Small intestine (tissue), 7 donors: ENCODE results near the gene BMPR1B. TPM values are rescaled to one million over a fixed set of nuclear protein-coding genes. Genes with fewer than 3 reads are reported as not detected.

Experiments
- DNase-seq, 2 donors: peaks; one replicate each; pipeline versions ENCODE4 v3.0.0 to v3.0.0-alpha.2; 2013
- FAIRE-seq: peaks from 2 replicates; lab custom pipeline; 2012; peaks lifted over from hg19 to GRCh38; lab: Jason Lieb, UNC
- H3K27ac ChIP-seq, 3 donors: one replicate each; pipeline ENCODE4 v1.5.1; 2013; ENCODE audit warnings: low read length in 2 of 3, mild to moderate bottlenecking in 2 of 3, control low read depth in 1 of 3, inconsistent platforms in 1 of 3, low read depth in 1 of 3, moderate library complexity in 1 of 3
- H3K27me3 ChIP-seq, 3 donors: one replicate each; pipeline ENCODE4 v1.6.1; 2013; ENCODE audit warnings: low read length in 3 of 3, inconsistent platforms in 1 of 3; ENCODE audit not compliant: control insufficient read depth in 3 of 3, insufficient read depth in 3 of 3
- H3K36me3 ChIP-seq, 3 donors: one replicate each; pipeline ENCODE4 v1.6.1; 2013; ENCODE audit warnings: low read length in 3 of 3, inconsistent platforms in 1 of 3, low read depth in 1 of 3, mild to moderate bottlenecking in 1 of 3, moderate library complexity in 1 of 3; ENCODE audit not compliant: control insufficient read depth in 3 of 3, insufficient read depth in 2 of 3
- H3K4me1 ChIP-seq, 3 donors: one replicate each; pipeline ENCODE4 v1.6.1; 2013; ENCODE audit warnings: low read length in 2 of 3, inconsistent platforms in 1 of 3, low read depth in 1 of 3, mild to moderate bottlenecking in 1 of 3, moderate library complexity in 1 of 3; ENCODE audit not compliant: control insufficient read depth in 3 of 3, insufficient read depth in 2 of 3
- H3K4me3 ChIP-seq, 3 donors: one replicate each; pipeline ENCODE4 v1.5.1; 2013; ENCODE audit warnings: low read length in 3 of 3, control low read depth in 1 of 3, inconsistent platforms in 1 of 3, low read depth in 1 of 3, mild to moderate bottlenecking in 1 of 3, moderate library complexity in 1 of 3
- H3K9me3 ChIP-seq, 2 donors: one replicate each; pipeline ENCODE4 v1.6.1; 2013; ENCODE audit warnings: low read depth in 1 of 2, low read length in 1 of 2; ENCODE audit not compliant: control insufficient read depth in 2 of 2, insufficient read depth in 1 of 2
- WGBS, 3 donors: extraction: QIAGEN DNeasy Blood & Tissue Kit; methylation state at CpG; one replicate each; pipeline ENCODE4 v1.1.7; 2013; 5-methylcytosine and 5-hydroxymethylcytosine counted together
- polyA plus RNA-seq, 4 donors: library from polyadenylated mRNA; stranded (reverse) in 3 of 4; unstranded in 1 of 4; fragments of 200-250 nt in 3 of 4; fragments of 120-200 nt in 1 of 4; gene quantifications; one replicate each; pipeline versions ENCODE4 v1.2.1 to v1.2.3, GENCODE V29; 2013
- donor health status: healthy with polysubstance abuse.
- donor health status: control.
- donor health status: control.
- donor health status: Bipolar disorder and iron deficiency.
- donor health status: healthy.

Gene BMPR1B
- polyA plus RNA-seq, 4 donors: 0.07 to 0.10 TPM; not detected in 2

DNA sequence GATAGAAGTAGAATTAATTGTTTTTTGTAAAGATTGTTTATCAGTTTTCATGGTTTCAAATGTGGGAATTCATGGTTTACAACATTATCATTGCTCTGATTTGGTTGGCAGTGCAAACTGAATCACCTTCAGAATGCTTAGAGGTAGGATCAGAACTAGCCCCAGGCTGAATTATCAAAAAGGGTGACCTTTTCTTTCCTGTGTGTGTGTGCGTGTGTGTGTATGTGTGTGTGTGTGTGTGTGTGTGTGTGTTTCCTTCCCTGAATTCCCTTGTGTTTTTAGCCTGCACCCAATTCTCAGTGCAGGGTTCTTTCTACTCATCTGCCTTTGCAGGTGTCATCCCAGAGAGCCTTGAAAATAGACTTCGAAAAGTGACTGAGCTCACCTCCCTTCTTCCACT is 125.0 kb downstream of the BMPR1B start:
- H3K36me3 ChIP-seq: no peaks in the 10 kb centered on the region
- no peaks in the 10 kb centered on the region for H3K4me1 ChIP-seq
- no peak overlapping the region for H3K27ac ChIP-seq
- no peak overlapping the region for H3K4me3 ChIP-seq
- 63 to 83% (median 69%) methylated on average over 2 of the region's 2 CpGs for WGBS, 3 donors
- FAIRE-seq (no peak), DNase-seq (no peak)
- no peaks in the 10 kb centered on the region for H3K9me3 ChIP-seq
- H3K27me3 ChIP-seq: no peaks in the 10 kb centered on the region

DNA sequence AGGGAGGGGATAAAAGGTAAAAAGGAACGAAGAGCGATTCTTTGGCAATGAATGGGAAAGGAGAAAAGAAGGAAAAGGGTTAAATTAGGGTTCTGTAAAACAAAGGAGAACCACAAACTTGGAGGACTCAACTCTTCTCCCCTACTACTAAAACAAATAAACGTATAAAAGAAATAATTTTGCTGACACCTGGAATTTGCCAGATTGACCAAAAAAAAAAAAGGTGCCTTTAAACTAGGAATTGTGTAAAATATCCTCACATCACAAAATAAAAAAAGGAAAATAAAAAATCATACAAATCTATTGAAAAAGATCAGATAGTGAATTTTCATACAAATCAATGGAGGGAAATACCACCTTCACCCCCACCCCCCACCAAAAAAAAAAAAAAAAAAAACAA is 129.3 kb downstream of the BMPR1B start:
- H3K27ac ChIP-seq: no peak overlapping the region
- no peaks in the 10 kb centered on the region for H3K27me3 ChIP-seq
- no peaks in the 10 kb centered on the region for H3K9me3 ChIP-seq
- WGBS, 3 donors: 84 to 88% (median 88%) methylated on average over 3 of the region's 3 CpGs
- H3K4me3 ChIP-seq: no peak overlapping the region
- no peaks in the 10 kb centered on the region for H3K36me3 ChIP-seq
- no peaks in the 10 kb centered on the region for H3K4me1 ChIP-seq
- DNase-seq: no peak
- no peak for FAIRE-seq

DNA sequence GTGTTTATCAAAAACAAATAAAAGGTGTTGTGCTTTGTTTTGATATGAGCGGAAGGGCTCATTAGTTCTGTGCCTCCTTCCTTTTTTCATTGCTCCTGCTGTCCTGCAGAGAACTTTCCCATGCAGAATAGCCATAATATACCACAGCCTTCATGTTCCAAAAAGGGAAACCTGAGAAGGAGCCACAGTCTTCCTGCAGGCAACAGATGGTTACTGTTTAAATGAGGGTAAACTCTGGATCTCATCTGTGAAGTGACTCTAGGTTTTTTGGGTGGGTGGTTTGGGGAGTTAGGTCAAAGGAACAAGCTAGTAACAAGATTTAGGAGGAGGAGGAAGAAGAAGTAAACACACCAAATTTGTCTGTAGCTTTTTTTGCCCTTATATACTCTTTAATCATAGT is 131.8 kb downstream of the BMPR1B start:
- FAIRE-seq (no peak), DNase-seq (no peak)
- Histone ChIP-seq H3K9me3 (no peaks in the 10 kb centered on the region), H3K4me1 (no peaks in the 10 kb centered on the region), H3K4me3 (no peak overlapping the region), H3K36me3 (no peaks in the 10 kb centered on the region), H3K27ac (no peak overlapping the region), H3K27me3 (no peaks in the 10 kb centered on the region)
- WGBS, 3 donors: 75 to 81% (median 78%) methylated on average over 1 of the region's 1 CpG

DNA sequence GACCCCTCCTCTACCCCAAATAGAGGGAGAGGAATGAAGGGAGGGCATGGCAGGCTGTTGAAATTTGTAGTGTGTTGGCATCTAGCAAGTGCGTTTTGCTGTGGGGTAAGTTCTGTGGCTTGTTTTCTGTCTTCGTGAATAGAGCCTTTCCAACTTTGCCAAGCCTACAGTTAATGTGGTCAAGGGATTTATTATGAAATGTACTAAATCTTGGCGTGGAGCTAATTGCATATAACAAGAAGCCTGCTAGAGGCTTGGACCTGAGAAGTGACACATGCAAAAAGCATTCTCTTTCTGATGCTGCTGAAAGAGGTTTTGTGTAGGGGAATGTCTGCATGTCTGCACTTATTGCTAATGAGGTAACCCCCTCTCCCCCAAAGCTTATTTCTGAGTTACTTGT is 132.2 kb downstream of the BMPR1B start:
- no peak overlapping the region for H3K4me3 ChIP-seq
- no peaks in the 10 kb centered on the region for H3K27me3 ChIP-seq
- no peaks in the 10 kb centered on the region for H3K9me3 ChIP-seq
- DNase-seq (no peak), FAIRE-seq (no peak)
- H3K27ac ChIP-seq: no peak overlapping the region
- WGBS, 3 donors: 64 to 78% (median 75%) methylated on average over 3 of the region's 3 CpGs
- H3K4me1 ChIP-seq: no peaks in the 10 kb centered on the region
- H3K36me3 ChIP-seq: no peaks in the 10 kb centered on the region

DNA sequence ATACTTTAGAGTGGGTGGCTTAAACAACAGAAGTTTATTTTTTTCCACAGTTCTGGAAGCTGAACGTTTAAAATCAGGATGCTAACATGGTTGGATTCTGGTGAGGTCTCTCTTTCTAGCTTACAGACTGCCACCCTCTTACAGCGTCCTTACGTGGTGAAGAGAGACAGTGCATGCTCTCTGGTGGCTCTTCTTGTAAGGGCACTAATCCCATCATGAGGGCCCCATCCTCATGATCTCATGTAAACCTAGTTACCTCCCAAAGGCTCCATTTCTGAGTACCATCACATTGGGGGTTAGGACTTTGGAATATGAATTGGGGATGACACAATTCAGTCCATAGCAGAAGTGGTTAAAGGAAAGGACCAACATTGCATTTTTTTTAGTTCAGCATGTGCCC is 132.8 kb downstream of the BMPR1B start:
- no peaks in the 10 kb centered on the region for H3K36me3 ChIP-seq
- H3K4me3 ChIP-seq: no peak overlapping the region
- DNase-seq (no peak), FAIRE-seq (no peak)
- WGBS, 3 donors: 89 to 90% (median 90%) methylated on average over 3 of the region's 3 CpGs
- no peak overlapping the region for H3K27ac ChIP-seq
- H3K9me3 ChIP-seq: no peaks in the 10 kb centered on the region
- H3K4me1 ChIP-seq: no peaks in the 10 kb centered on the region
- H3K27me3 ChIP-seq: no peaks in the 10 kb centered on the region

DNA sequence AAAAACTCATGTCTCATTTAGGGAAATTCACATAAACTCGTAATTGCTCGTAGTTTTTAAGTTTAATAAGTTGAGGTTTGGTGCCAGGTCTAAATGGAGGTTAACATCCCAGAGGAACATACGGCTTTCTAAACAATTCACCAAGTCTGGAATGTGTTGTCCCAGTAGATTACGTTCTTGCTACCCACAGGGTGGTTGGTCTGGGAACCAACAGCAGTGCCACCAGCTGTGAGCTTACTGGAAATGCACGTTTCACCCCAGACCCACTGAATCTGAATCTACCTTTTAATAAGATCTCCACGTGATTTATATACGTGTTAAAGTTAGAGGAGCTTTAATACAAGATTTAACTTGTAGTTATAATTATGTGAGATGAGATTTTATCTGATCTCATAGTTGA is 134.3 kb downstream of the BMPR1B start:
- no peaks in the 10 kb centered on the region for H3K9me3 ChIP-seq
- no peak for FAIRE-seq
- H3K4me1 ChIP-seq: no peaks in the 10 kb centered on the region
- H3K27me3 ChIP-seq: no peaks in the 10 kb centered on the region
- DNase-seq: no peak
- H3K36me3 ChIP-seq: no peaks in the 10 kb centered on the region
- WGBS, 3 donors: 64 to 73% (median 69%) methylated on average over 7 of the region's 7 CpGs
- H3K27ac ChIP-seq: no peak overlapping the region
- H3K4me3 ChIP-seq: no peak overlapping the region

DNA sequence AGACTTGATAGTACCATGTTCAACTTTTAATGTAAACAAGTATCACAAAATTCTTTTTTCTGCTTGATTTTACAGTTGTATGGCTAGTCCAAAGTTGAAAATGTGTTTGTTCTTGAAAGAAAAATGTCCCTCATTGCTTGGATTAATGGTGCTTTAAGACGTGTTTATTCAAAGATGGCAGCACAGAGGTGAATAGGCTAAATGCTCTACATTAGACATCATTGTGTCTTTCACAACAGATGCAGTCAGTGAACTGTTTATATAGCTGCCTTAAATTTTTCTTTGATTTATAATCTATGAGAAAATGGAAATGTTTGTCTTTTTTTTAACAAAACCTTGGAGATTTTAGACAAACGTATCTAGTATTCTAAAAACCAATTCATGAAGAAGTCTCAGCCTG is 137.3 kb downstream of the BMPR1B start:
- no peak overlapping the region for H3K27ac ChIP-seq
- no peaks in the 10 kb centered on the region for H3K4me1 ChIP-seq
- no peaks in the 10 kb centered on the region for H3K27me3 ChIP-seq
- 61 to 77% (median 69%) methylated on average over 2 of the region's 2 CpGs for WGBS, 3 donors
- no peaks in the 10 kb centered on the region for H3K9me3 ChIP-seq
- FAIRE-seq (no peak), DNase-seq (no peak)
- H3K36me3 ChIP-seq: no peaks in the 10 kb centered on the region
- no peak overlapping the region for H3K4me3 ChIP-seq

DNA sequence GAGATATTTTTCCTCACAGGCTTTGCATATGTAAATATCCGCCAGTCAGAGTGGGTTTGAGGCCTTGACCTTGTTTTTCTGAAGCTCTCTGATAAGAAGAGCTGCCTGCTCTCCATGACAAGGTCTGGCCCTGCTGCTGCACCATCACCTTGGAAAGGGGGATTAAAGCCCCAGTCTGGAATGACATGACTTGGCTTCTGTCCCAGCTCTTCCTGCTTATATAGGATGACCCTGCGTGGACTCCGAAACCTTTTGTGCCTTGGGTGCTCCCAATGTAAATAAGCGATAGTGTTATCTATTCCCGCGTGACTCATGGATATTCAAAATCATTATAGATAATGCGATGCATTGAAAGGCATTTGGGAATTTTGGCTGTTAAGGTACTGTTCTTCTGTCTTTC is 139.3 kb downstream of the BMPR1B start:
- Histone ChIP-seq H3K27ac (no peak overlapping the region), H3K4me3 (no peak overlapping the region), H3K36me3 (no peaks in the 10 kb centered on the region), H3K27me3 (no peaks in the 10 kb centered on the region), H3K4me1 (no peaks in the 10 kb centered on the region), H3K9me3 (no peaks in the 10 kb centered on the region)
- 25 to 59% (median 46%) methylated on average over 7 of the region's 7 CpGs for WGBS, 3 donors
- DNase-seq: no peak
- FAIRE-seq: no peak

DNA sequence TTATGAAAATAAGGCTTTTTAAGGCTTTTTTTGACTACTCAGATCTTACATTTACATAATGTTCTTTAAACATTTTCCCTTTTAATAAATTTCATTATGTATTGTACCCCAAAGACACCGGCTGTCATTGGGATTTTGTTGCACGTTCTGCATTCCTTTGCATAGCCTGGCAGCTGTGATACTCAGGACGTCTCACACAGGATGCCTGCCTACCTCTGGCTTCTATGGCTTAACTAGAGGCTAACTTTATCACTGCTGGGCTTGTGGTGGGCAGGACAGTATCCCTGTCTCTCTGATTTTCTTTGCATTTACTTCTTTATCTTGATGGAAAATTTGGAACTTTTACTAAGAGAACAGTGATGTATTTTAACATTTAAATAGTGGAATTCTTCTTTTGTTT is 147.8 kb downstream of the BMPR1B start:
- Histone ChIP-seq H3K4me3 (no peak overlapping the region), H3K36me3 (no peaks in the 10 kb centered on the region), H3K9me3 (no peaks in the 10 kb centered on the region), H3K27me3 (no peaks in the 10 kb centered on the region), H3K4me1 (no peaks in the 10 kb centered on the region), H3K27ac (no peak overlapping the region)
- WGBS, 3 donors: 40 to 53% (median 52%) methylated on average over 3 of the region's 3 CpGs
- no peak for DNase-seq
- FAIRE-seq: no peak
